HG02642 (cell line): Measurements from ENCODE around the gene CCSAP.
A peak's percentile ranks its signal among the peaks of the same experiment; 100 is the strongest.

ENCODE experiments used
- ATAC-seq: cut with Tn5 transposase; IDR thresholded peaks from one replicate; pipeline ENCODE4 v1.9.1; 2021; ENCODE audit warnings: mild to moderate bottlenecking; ENCODE audit not compliant: unreplicated experiment, poor library complexity

Gene CCSAP

GRCh38 chr1:229271448-229272159, 71.2 kb downstream of the CCSAP start:
- peak; percentile 50 for ATAC-seq
